PC-9 (cell line): Measurements from ENCODE around the gene STAT4.

Experiments used
- EZH2 ChIP-seq: fragments of 200-600 bp; sonication (generic); IDR thresholded peaks from 2 replicates; pipeline ENCODE4 v1.8.0; 2017; ENCODE audit warnings: antibody characterized with exemption, low read depth
- TF ChIP-seq, protein P1 (sequence below): fragments of 200-600 bp; sonication (generic); conservative IDR thresholded peaks from 2 replicates; pipeline ENCODE4 v1.6.1; 2017; ENCODE audit warnings: mixed run types, antibody characterized with exemption, mild to moderate bottlenecking, moderate library complexity

DNA sequence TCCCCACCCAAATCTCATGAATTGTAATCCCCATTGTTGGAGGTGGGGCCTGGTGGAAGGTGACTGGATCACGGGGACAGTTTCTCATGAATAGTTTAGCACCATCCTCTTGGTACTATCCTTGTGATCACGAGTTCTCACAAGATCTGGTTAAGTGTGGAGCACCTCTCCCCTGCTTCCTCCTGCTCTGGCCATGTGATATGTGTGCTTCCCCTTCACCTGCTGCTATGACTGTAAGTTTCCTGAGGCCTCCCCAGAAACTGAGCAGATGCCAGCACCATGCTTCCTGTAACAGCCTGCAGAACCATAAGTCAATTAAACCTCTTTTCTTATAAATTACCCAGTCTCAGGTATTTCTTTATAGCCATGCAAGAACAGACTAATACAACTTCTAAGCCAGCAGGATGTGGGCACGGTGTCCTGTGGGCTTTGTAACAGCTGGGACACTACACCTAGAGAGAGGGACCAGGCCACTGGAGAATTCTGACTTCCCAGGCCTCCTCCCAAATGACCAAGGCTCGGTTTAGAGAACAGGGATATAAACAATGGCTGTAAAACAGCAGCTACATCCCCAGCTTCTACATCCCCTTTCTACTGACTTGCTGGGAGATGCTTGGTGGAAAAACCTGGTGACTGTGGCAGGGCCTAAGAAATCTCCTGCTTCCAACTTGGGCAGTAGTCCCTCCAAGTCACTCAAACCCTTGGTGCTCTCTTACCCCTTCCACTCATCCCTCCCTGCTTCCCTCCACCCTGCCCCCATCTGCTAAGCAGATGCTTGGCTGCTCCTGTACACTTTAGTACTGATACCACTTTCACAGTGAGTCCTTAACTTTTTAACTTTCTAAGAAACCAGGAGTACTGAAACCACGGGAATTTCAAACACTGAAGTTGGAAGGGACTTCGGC lies 147.1 kb downstream of the STAT4 start:
- TF ChIP-seq, protein P1, sequence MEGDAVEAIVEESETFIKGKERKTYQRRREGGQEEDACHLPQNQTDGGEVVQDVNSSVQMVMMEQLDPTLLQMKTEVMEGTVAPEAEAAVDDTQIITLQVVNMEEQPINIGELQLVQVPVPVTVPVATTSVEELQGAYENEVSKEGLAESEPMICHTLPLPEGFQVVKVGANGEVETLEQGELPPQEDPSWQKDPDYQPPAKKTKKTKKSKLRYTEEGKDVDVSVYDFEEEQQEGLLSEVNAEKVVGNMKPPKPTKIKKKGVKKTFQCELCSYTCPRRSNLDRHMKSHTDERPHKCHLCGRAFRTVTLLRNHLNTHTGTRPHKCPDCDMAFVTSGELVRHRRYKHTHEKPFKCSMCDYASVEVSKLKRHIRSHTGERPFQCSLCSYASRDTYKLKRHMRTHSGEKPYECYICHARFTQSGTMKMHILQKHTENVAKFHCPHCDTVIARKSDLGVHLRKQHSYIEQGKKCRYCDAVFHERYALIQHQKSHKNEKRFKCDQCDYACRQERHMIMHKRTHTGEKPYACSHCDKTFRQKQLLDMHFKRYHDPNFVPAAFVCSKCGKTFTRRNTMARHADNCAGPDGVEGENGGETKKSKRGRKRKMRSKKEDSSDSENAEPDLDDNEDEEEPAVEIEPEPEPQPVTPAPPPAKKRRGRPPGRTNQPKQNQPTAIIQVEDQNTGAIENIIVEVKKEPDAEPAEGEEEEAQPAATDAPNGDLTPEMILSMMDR: no peak
- no peak for TF ChIP-seq EZH2
